IPS DF 6.9 (cell line): ENCODE results near the gene KHDRBS1.
"Not testable (repeated sequence)": the region's sequence is repeated elsewhere in the genome, so short reads cannot be mapped to it uniquely, and the experiment has no call there.

Experiments used
- DNase-seq: peaks from one replicate; pipeline ENCODE4 v3.0.0-alpha.2; 2013; ENCODE audit warnings: low read depth, low spot score
- H3K27ac ChIP-seq: one replicate; pipeline ENCODE4 v1.5.1; 2013; ENCODE audit warnings: low read length, control low read depth
- H3K27me3 ChIP-seq: 2 replicates; pipeline ENCODE4 v1.6.1; 2013; ENCODE audit warnings: mild to moderate bottlenecking, low read length; ENCODE audit not compliant: control insufficient read depth, insufficient read depth
- H3K36me3 ChIP-seq: 2 replicates; pipeline ENCODE4 v1.6.1; 2013; ENCODE audit warnings: low read length; ENCODE audit not compliant: control insufficient read depth, insufficient read depth
- H3K4me1 ChIP-seq: 2 replicates; pipeline ENCODE4 v1.6.1; 2013; ENCODE audit warnings: low read length; ENCODE audit not compliant: control insufficient read depth, insufficient read depth
- H3K4me3 ChIP-seq: 2 replicates; pipeline ENCODE4 v1.5.1; 2013; ENCODE audit warnings: mild to moderate bottlenecking, low read length
- H3K9me3 ChIP-seq: 2 replicates; pipeline ENCODE4 v1.6.1; 2013; ENCODE audit warnings: low read length, inconsistent platforms; ENCODE audit not compliant: control insufficient read depth, insufficient read depth
- WGBS: extraction: QIAGEN DNeasy Blood & Tissue Kit; methylation state at CpG from one replicate; pipeline ENCODE4 v1.1.7; 2013; ENCODE audit warnings: mixed read lengths, missing lambda C conversion rate; ENCODE audit not compliant: insufficient read length, insufficient coverage; 5-methylcytosine and 5-hydroxymethylcytosine counted together

KHDRBS1 gene

GRCh38 chr1:32060914-32061313 is 47.2 kb downstream of the KHDRBS1 start:
- Histone ChIP-seq H3K36me3 (peaks cover 7% of the 10 kb centered on the region; the same call in 1 of the 2 replicates), H3K4me1 (peaks cover 3% of the 10 kb centered on the region; the same call in 1 of the 2 replicates), H3K27me3 (no peaks in the 10 kb centered on the region), H3K27ac (no peak overlapping the region), H3K9me3 (no peaks in the 10 kb centered on the region), H3K4me3 (no peak overlapping the region)
- DNase-seq: no peak

DNA sequence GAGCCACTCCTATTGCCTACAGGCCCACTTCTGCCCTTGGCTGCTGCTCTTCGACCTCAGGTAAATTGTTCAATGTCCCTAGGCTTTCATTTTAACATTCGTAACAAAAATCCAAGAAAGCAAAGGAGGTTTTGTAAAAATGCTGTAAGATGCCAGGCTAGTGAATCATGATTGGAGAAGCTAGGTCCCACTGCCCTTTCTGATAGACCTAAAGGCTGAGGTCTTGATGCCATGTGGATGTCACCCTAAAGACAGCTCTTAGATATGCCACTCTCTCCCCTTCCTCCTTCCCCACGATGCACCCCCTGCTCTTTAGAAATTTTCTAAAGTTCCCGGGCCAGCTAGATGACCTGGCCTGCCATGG is 49.2 kb downstream of the KHDRBS1 start:
- Histone ChIP-seq H3K27ac (no peak overlapping the region), H3K9me3 (no peaks in the 10 kb centered on the region), H3K27me3 (no peaks in the 10 kb centered on the region), H3K4me1 (peaks cover 3% of the 10 kb centered on the region; the same call in 1 of the 2 replicates), H3K4me3 (no peak overlapping the region), H3K36me3 (peaks cover 3% of the 10 kb centered on the region; the same call in 1 of the 2 replicates)
- DNase-seq: no peak
- no CpG with 5 or more reads among the region's 4 CpGs for WGBS

- DNase-seq: no peak
- no peak overlapping the region for H3K4me3 ChIP-seq
- peaks cover 3% of the 10 kb centered on the region; the same call in 1 of the 2 replicates for H3K4me1 ChIP-seq
- H3K27me3 ChIP-seq: no peaks in the 10 kb centered on the region
- no peaks in the 10 kb centered on the region for H3K9me3 ChIP-seq
- no peak overlapping the region for H3K27ac ChIP-seq
- WGBS: no CpG with 5 or more reads among the region's 1 CpG
- peaks cover 3% of the 10 kb centered on the region; the same call in 1 of the 2 replicates for H3K36me3 ChIP-seq
Measured at GRCh38 chr1:32063261-32063681, 49.6 kb downstream of the KHDRBS1 start.

DNA sequence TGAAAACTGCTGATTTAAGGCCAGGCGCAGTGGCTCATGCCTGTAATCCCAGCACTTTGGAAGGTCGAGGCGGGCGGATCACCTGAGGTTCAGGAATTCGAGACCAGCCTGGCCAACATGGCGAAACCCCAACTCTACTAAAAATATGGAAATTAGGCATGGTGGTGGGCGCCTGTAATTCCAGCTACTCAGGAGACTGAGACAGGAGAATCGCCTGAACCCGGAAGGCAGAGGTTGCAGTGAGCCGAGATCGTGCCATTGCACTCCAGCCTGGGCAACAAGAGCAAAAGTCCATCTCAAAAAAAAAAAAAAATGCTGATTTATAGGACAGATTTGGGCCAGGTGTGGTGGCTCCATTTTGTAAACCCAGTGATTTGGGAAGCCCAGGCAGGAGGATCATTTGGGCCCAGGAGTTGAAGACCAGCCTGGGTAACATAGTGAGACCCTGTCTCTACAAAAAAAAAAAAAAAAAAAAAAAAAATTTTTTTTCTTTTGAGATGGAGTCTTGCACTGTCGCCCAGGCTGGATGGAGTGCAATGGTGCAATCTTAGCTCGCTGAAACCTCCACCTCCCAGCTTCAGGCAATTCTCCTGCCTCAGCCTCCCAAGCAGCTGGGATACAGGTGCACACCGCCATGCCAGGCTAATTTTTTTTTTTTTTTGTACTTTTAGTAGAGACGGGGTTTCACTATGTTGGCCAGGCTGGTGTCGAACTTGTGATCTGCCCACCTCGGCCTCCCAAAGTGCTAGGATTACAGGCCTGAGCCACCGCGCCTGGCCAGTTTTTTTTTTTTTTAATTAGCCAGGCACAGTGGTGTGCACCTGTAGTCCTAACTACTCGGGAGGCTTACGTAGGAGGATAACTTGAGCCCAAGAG is 52.2 kb downstream of the KHDRBS1 start:
- H3K27me3 ChIP-seq, DNase-seq, H3K4me1 ChIP-seq, H3K9me3 ChIP-seq, H3K36me3 ChIP-seq, H3K27ac ChIP-seq, H3K4me3 ChIP-seq: not testable (repeated sequence)
- no CpG with 5 or more reads among the region's 21 CpGs for WGBS

DNA sequence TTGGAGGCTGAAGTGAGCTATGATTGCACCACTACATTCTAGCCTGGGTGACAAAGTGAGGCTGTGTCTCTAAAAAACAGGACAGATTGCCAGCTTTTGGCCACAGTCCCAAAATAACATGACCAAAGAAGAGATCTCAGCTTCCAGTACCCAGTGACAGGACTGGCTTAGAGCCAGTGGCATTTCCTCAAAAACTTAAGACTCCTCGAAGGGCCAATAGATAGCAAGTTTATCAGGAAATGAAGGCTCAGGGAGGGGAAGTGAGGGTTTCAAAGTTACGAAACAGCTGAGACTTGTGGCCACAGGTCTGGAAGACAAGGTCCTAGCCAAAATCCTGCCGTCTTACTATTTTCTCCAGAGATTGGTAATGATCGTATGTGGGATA is 52.8 kb downstream of the KHDRBS1 start:
- Histone ChIP-seq H3K27ac (no peak overlapping the region), H3K27me3 (no peaks in the 10 kb centered on the region), H3K4me1 (peaks cover 7% of the 10 kb centered on the region; the same call in 1 of the 2 replicates), H3K4me3 (no peak overlapping the region), H3K9me3 (no peaks in the 10 kb centered on the region), H3K36me3 (no peaks in the 10 kb centered on the region)
- DNase-seq: no peak
- no CpG with 5 or more reads among the region's 4 CpGs for WGBS

DNA sequence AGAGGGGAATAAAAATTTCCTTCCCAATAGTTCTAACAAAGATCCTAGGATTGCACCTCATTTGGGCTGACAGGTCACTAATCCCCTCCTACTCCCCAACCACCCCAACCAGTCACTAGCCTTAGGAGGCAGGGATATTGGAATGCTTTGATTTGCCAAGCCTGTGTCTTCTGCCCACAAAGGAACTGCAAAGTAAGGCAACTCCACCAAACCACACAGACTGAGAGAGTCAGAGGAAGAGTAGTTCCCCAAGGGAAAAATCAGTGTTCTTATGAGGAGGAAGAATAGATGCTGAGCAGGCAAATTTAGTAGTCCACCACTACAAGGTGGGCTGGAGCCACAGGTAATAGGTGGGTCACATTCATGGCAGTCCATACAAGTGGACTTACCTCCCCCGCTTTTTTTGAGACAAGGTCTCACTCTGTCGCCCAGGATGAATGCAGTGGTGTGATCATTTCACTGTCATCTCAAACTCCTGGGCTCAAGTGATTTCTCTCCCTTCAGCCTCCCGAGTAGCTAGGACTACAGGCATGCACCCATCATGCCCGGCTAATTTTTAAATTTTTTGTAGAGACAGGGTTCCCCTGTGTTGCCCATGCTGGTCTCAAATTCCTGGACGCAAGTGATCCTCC is 55.4 kb downstream of the KHDRBS1 start:
- Histone ChIP-seq H3K4me1 (peaks cover 4% of the 10 kb centered on the region; the same call in 1 of the 2 replicates), H3K9me3 (no peaks in the 10 kb centered on the region), H3K36me3 (no peaks in the 10 kb centered on the region), H3K27me3 (no peaks in the 10 kb centered on the region), H3K27ac (no peak overlapping the region), H3K4me3 (no peak overlapping the region)
- no CpG with 5 or more reads among the region's 5 CpGs for WGBS
- DNase-seq: no peak

DNA sequence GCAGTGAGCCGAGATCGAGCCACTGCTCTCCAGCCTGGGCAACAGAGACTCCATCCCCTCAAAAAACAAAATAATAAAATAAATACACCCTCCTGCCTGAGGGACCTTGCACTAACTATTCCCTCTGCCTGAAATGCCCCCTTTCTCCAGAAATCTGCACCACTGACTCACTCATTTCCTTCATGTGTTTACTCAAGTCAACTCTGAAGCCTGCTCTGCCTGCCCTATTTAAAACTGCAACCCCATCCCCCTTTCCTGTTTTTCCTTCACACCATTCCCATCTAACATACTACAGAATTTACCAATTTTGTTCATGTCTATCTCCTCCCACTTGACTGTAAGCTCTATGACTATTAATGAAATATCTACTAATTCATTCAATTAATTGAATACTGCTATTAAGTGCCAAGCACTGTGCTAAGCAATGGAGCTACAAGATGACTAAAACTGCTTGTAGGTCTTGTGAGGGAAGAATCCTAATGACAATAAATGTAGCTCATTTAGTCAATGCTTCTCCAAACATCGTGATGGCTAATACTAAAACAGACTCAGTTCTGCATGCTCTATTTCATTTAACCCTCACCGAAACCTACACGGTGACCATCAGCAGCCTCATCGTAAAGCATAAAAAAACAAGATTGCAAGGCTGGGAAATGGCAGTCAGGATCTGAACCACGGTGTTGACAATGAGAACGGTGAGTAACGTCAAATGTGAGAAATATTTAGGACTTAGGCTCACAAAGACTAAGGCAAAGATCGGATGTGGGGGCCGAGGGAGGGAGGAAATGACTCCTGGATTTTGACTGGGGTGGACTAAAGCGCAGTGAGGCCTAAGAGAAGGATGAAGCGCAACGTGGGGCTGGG is 58.3 kb downstream of the KHDRBS1 start:
- Histone ChIP-seq H3K4me1 (peaks cover 4% of the 10 kb centered on the region; the same call in 1 of the 2 replicates), H3K27ac (no peak overlapping the region), H3K36me3 (peaks cover 10% of the 10 kb centered on the region), H3K9me3 (no peaks in the 10 kb centered on the region), H3K4me3 (peak overlapping the region; percentile 98; the same call in 1 of the 2 replicates), H3K27me3 (no peaks in the 10 kb centered on the region)
- WGBS: no CpG with 5 or more reads among the region's 14 CpGs
- DNase-seq: no peak

DNA sequence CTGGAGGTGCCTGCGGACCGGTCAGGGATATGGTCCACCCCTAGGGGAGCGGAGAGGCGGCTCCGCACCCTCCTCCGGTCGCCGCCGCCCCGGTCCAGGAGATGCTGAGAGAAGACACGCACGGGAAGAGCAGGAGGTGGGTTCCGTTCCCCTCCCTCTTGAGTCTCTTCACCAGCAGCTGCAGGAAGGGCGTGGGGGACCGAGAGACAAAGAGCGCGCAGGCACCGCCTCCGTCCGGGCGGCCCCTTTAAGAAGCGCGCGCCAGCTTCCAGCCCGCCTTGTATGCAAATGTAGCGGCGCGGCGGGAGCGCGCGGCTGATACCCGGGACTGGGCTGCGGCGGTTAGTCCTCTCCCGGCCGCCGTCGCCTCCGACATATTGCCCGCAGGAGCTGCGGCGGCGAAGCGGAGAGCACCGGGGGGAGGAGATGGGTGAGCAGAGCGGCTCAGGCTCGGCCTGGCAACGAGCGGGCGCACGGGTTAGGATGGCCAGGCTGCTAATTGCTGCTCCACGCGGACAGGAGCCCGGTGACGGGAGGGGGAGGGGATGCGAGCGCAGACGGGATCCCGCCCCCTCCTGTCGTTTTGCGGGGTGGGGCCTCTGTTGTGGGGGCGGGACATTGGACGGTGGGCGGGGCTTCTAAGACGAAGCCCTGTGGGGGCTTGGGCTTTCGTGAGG is 59.1 kb downstream of the KHDRBS1 start, which contains the start of gene TMEM39B:
TSS of gene TMEM39B (plus strand) at position 318 of the 677 bp plus-strand sequence. CDS start at position 427, 109 bp downstream.
- H3K4me3 ChIP-seq: peak within 1 kb of the TSS; percentile 98; the same call in 1 of the 2 replicates
- peaks cover 4% of the 10 kb centered on the region; the same call in 1 of the 2 replicates for H3K4me1 ChIP-seq
- peaks cover 16% of the 10 kb centered on the region for H3K36me3 ChIP-seq
- H3K9me3 ChIP-seq: no peaks in the 10 kb centered on the region
- WGBS: no CpG with 5 or more reads among the region's 67 CpGs
- no peak within 1 kb of the TSS for H3K27ac ChIP-seq
- H3K27me3 ChIP-seq: no peaks in the 10 kb centered on the region
- peak; percentile 91 for DNase-seq

- H3K27me3 ChIP-seq: no peaks in the 10 kb centered on the region
- peak; percentile 92 for DNase-seq
- H3K4me3 ChIP-seq: peak overlapping the region; percentile 98; the same call in 1 of the 2 replicates
- no peak overlapping the region for H3K27ac ChIP-seq
- WGBS: no CpG with 5 or more reads among the region's 28 CpGs
- peaks cover 16% of the 10 kb centered on the region for H3K36me3 ChIP-seq
- no peaks in the 10 kb centered on the region for H3K9me3 ChIP-seq
- peaks cover 4% of the 10 kb centered on the region; the same call in 1 of the 2 replicates for H3K4me1 ChIP-seq
Measured at GRCh38 chr1:32073299-32074229, 59.9 kb downstream of the KHDRBS1 start.
